Adrenal gland (tissue), 12 donors: ENCODE measurements around the gene ATP11A. TPM values are rescaled to one million over a fixed set of nuclear protein-coding genes. Genes with fewer than 3 reads are reported as not detected.

Source experiments
- DNase-seq, 7 donors: peaks; one replicate each; pipeline ENCODE4 v3.0.0-alpha.2; 2019 to 2020
- H3K27ac ChIP-seq, 5 donors: fragments of 200-600 bp; sonication (generic) in 4 of 5; 1 replicate in 3 of 5; 2 replicates in 2 of 5; pipeline versions ENCODE4 v1.5.1 to v1.8.0; 2016 to 2020; ENCODE audit warnings: mild to moderate bottlenecking in 1 of 5
- H3K27me3 ChIP-seq: fragments of 200-600 bp; 2 replicates; pipeline ENCODE4 v1.8.0; 2021
- H3K36me3 ChIP-seq, 2 donors: fragments of 200-600 bp; replicated peaks in 1 of 2; 1 replicate in 1 of 2; 2 replicates in 1 of 2; pipeline versions ENCODE4 v1.5.1 to v1.8.0; 2018 to 2022
- H3K4me1 ChIP-seq, 2 donors: fragments of 200-600 bp; replicated peaks in 1 of 2; 1 replicate in 1 of 2; 2 replicates in 1 of 2; pipeline versions ENCODE4 v1.5.1 to v1.8.0; 2018 to 2021
- H3K4me3 ChIP-seq, 4 donors: fragments of 200-600 bp; sonication (generic) in 3 of 4; one replicate each; pipeline ENCODE4 v1.5.1; 2016 to 2018
- H3K9me3 ChIP-seq, 3 donors: fragments of 200-600 bp; sonication (generic) in 1 of 3; replicated peaks in 1 of 3; 1 replicate in 2 of 3; 2 replicates in 1 of 3; pipeline versions ENCODE4 v1.5.1 to v1.8.0; 2016 to 2021
- POLR2A ChIP-seq, 2 donors: fragments of 450-650 bp; IDR thresholded peaks; one replicate each; pipeline ENCODE4 v1.6.1; 2017; ENCODE audit warnings: antibody characterized with exemption in 2 of 2, mild to moderate bottlenecking in 2 of 2, moderate library complexity in 1 of 2
- WGBS, 4 donors: extraction: QIAGEN DNeasy Blood & Tissue Kit in 2 of 4; methylation state at CpG; one replicate each; pipeline versions ENCODE4 v1.1.5 to v1.1.7; 2013 to 2017; 5-methylcytosine and 5-hydroxymethylcytosine counted together
- intact Hi-C, 2 donors: fragments of 100-400 bp; cut with DNase I; formaldehyde crosslinking; loops; one replicate each; pipeline versions ENCODE4 v1.14.1 to v1.15.0; 2022 to 2023
- polyA plus RNA-seq, 3 donors: library from polyadenylated mRNA; stranded (reverse); fragments of 200-250 nt in 2 of 3; fragments of 350-450 nt in 1 of 3; fragmentation: Illumina TruSeq in 1 of 3; extraction: RNeasy Lipid Tissue Mini Kit (QIAGEN cat#74804) in 1 of 3; gene quantifications; one replicate each; pipeline ENCODE4 v1.2.3, GENCODE V29; 2013 to 2014
- total RNA-seq, 9 donors: library from RNA; depleted of rRNA in 4 of 9; stranded (reverse); fragments of >200 nt in 4 of 9; fragments of 120-200 nt in 1 of 9; fragmentation: NEBNext Ultra II Directional in 1 of 9; extraction: Animal tissue kit (Norgen Biotek cat#: 25700) in 1 of 9; gene quantifications; one replicate each; pipeline versions ENCODE4 v1.1.0 to v1.2.4, GENCODE V29; 2013 to 2023
- TF ChIP-seq, protein P1 (sequence below), 6 experiments: fragments of 450-650 bp in 4 of 6; fragments of 200-600 bp in 2 of 6; sonication (generic) in 1 of 6; IDR thresholded peaks; 1 replicate in 5 of 6; 2 replicates in 1 of 6; pipeline versions ENCODE4 v1.5.1 to v1.8.0; 2016 to 2021; ENCODE audit warnings: antibody characterized with exemption in 6 of 6, mild to moderate bottlenecking in 2 of 6, moderate library complexity in 1 of 6
- donor health status: healthy with polysubstance abuse.
- donor health status: Bipolar disorder and iron deficiency.
- donor health status: DM: yes; HTN: yes; CAD: no.
- donor health status: DM: no; HTN: no; CAD: no.
- donor health status: DM: no; HTN: no; CAD: no.
- donor health status: DM: yes; HTN: yes; CAD: no.

Gene ATP11A
- total and polyA plus RNA-seq, 12 donors: 6.0 to 94.1 (median 29.8) TPM

DNA sequence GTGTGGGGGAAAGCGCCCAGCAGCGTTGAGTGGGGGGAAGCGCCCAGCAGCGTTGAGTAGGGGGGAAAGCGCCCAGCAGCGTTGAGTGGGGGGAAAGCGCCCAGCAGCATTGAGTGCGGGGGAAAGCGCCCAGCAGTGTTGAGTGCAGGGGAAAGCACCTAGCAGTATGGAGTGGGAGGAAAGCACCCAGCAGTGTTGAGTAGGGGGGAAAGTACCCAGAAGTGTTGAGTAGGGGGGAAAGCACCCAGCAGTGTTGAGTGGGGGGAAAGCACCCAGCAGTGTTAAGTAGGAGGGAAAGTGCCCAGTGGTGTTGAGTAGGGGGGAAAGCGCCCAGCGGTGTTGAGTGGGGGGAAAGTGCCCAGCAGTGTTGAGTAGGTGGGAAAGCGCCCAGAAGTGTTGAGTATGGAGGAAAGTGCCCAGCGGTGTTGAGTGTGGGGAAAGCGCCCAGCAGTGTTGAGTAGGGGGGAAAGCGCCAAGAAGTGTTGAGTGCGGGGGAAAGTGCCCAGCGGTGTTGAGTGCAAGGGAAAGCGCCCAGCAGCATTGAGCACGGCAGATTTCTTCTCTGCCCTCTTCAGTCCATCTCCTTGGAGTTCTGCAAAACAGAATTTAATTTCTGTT, 138.4 kb downstream of the ATP11A start:
- TF ChIP-seq, protein P1, sequence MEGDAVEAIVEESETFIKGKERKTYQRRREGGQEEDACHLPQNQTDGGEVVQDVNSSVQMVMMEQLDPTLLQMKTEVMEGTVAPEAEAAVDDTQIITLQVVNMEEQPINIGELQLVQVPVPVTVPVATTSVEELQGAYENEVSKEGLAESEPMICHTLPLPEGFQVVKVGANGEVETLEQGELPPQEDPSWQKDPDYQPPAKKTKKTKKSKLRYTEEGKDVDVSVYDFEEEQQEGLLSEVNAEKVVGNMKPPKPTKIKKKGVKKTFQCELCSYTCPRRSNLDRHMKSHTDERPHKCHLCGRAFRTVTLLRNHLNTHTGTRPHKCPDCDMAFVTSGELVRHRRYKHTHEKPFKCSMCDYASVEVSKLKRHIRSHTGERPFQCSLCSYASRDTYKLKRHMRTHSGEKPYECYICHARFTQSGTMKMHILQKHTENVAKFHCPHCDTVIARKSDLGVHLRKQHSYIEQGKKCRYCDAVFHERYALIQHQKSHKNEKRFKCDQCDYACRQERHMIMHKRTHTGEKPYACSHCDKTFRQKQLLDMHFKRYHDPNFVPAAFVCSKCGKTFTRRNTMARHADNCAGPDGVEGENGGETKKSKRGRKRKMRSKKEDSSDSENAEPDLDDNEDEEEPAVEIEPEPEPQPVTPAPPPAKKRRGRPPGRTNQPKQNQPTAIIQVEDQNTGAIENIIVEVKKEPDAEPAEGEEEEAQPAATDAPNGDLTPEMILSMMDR (IDR thresholded peaks at IDR 0.05): no peak
- TF ChIP-seq POLR2A (IDR thresholded peaks at IDR 0.05): no peak
- intact Hi-C loops: no loop called here
- H3K4me3 ChIP-seq: no peak overlapping the region
- no peaks in the 10 kb centered on the region for H3K4me1 ChIP-seq
- peaks cover 0 to 55% of the 10 kb centered on the region in 2 donors for H3K36me3 ChIP-seq
- DNase-seq: no peak
- WGBS, 4 donors: 91 to 96% (median 93%) methylated on average over 19 of the region's 19 CpGs
- no peaks in the 10 kb centered on the region for H3K27me3 ChIP-seq
- H3K27ac ChIP-seq: no peak overlapping the region
- no peaks in the 10 kb centered on the region for H3K9me3 ChIP-seq

DNA sequence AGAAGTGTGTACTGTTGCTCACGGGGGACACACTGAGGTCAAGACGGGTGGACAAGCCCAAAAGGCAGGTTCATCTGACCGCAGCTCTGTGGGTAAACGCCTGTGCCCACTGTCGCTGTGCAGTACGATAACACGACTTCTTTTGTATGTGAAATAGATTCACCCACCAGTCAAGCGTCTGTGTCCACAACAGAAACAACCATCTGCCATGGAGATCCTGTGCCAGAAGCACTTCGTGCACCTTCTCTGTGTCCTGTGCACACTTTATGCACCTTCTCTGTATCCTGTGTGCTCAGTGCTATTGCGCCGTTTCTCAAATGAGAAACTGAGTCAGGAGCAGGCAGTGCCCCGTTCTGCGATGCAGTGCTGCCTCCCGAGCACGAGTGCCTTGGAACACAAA, 138.9 kb downstream of the ATP11A start:
- H3K27me3 ChIP-seq: no peaks in the 10 kb centered on the region
- H3K4me1 ChIP-seq: no peaks in the 10 kb centered on the region
- H3K9me3 ChIP-seq: no peaks in the 10 kb centered on the region
- no peak overlapping the region for H3K27ac ChIP-seq
- no peak overlapping the region for H3K4me3 ChIP-seq
- TF ChIP-seq POLR2A (IDR thresholded peaks at IDR 0.05): no peak
- TF ChIP-seq, protein P1 (IDR thresholded peaks at IDR 0.05): no peak
- intact Hi-C loops: no loop called here
- WGBS, 4 donors: 92 to 97% (median 96%) methylated on average over 15 of the region's 15 CpGs
- peaks cover 0 to 57% of the 10 kb centered on the region in 2 donors for H3K36me3 ChIP-seq
- DNase-seq: no peak

DNA sequence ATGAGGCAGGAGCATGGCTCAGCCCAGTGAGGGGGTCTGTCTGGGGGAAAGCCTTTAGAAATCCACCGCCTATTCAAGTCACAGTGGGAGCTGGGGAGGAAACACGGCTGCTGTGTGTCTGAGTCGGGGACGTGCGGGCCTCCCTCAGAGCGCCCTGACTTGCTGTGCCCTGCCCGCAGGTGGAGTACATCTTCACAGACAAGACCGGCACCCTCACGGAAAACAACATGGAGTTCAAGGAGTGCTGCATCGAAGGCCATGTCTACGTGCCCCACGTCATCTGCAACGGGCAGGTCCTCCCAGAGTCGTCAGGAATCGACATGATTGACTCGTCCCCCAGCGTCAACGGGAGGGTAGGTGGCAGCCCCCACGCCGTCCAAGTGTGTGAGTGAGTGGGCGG, 141.4 kb downstream of the ATP11A start:
- TF ChIP-seq POLR2A (IDR thresholded peaks at IDR 0.05): no peak
- TF ChIP-seq, protein P1 (IDR thresholded peaks at IDR 0.05): no peak
- no peaks in the 10 kb centered on the region for H3K9me3 ChIP-seq
- H3K27ac ChIP-seq: no peak overlapping the region
- DNase-seq: no peak
- intact Hi-C loops: no loop called here
- peaks cover 0 to 59% of the 10 kb centered on the region in 2 donors for H3K36me3 ChIP-seq
- H3K4me3 ChIP-seq: no peak overlapping the region
- H3K4me1 ChIP-seq: no peaks in the 10 kb centered on the region
- 94 to 97% (median 96%) methylated on average over 19 to 21 of the region's 21 CpGs for WGBS, 4 donors
- H3K27me3 ChIP-seq: no peaks in the 10 kb centered on the region

DNA sequence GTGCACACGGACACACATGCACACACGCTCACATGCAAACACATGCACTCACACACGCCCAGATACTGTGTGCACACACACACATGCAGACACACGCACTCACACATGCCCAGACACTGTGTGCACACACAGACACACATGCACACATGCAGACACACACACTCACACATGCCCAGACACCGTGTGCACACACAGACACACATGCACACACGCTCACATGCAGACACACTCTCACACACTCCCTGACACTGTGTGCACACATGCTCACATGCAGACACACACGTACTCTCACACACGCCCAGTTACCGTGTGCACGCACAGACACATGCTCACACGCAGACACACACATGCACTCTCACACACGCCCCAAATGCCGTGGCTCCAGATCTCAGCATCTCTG, 142.0 kb downstream of the ATP11A start:
- TF ChIP-seq, protein P1 (IDR thresholded peaks at IDR 0.05): no peak
- TF ChIP-seq POLR2A (IDR thresholded peaks at IDR 0.05): no peak
- no peaks in the 10 kb centered on the region for H3K27me3 ChIP-seq
- no peaks in the 10 kb centered on the region for H3K4me1 ChIP-seq
- peaks cover 0 to 58% of the 10 kb centered on the region in 2 donors for H3K36me3 ChIP-seq
- H3K27ac ChIP-seq: no peak overlapping the region
- H3K4me3 ChIP-seq: no peak overlapping the region
- intact Hi-C loops: no loop called here
- H3K9me3 ChIP-seq: no peaks in the 10 kb centered on the region
- DNase-seq: no peak
- 89 to 96% (median 92%) methylated on average over 12 to 13 of the region's 13 CpGs for WGBS, 4 donors
